OCI-LY1 (cell line): ENCODE results near the gene ARFGAP1.

Source experiments
- H2AFZ ChIP-seq: fragments of 200-600 bp; sonication (generic), shearing (Covaris generic); 2 replicates; pipeline ENCODE4 v1.6.0; 2014; ENCODE audit warnings: antibody characterized with exemption, mild to moderate bottlenecking, low read length
- H3F3A ChIP-seq: fragments of 200-600 bp; sonication (generic), shearing (Covaris generic); 2 replicates; pipeline ENCODE4 v1.6.0; 2014; ENCODE audit warnings: mild to moderate bottlenecking, antibody characterized with exemption, low read length, moderate library complexity; ENCODE audit not compliant: insufficient read depth
- H3K27ac ChIP-seq: fragments of 200-600 bp; sonication (generic); 2 replicates; pipeline ENCODE4 v1.5.1; 2014; ENCODE audit warnings: low read length, mixed run types, mild to moderate bottlenecking, low read depth; ENCODE audit not compliant: poor library complexity, severe bottlenecking
- H3K27me3 ChIP-seq: fragments of 200-600 bp; sonication (generic); 2 replicates; pipeline ENCODE4 v1.6.0; 2014; ENCODE audit warnings: antibody characterized with exemption, mild to moderate bottlenecking, low read length, moderate library complexity; ENCODE audit not compliant: insufficient read depth
- H3K36me3 ChIP-seq: fragments of 200-600 bp; sonication (generic); 2 replicates; pipeline ENCODE4 v1.6.1; 2014; ENCODE audit warnings: mild to moderate bottlenecking, antibody characterized with exemption, low read length, moderate library complexity, mixed read lengths; ENCODE audit not compliant: insufficient read depth
- H3K4me1 ChIP-seq: fragments of 200-600 bp; sonication (generic); 2 replicates; pipeline ENCODE4 v1.5.1; 2014; ENCODE audit warnings: mild to moderate bottlenecking, low read length, moderate library complexity; ENCODE audit not compliant: insufficient read depth, severe bottlenecking
- H3K4me2 ChIP-seq: fragments of 200-600 bp; sonication (generic), shearing (Covaris generic); 2 replicates; pipeline ENCODE4 v1.6.1; 2014; ENCODE audit warnings: low read length
- H3K4me3 ChIP-seq: fragments of 200-600 bp; sonication (generic); 2 replicates; pipeline ENCODE4 v1.5.1; 2014; ENCODE audit warnings: low read length, low read depth, mild to moderate bottlenecking, mixed read lengths; ENCODE audit not compliant: poor library complexity, severe bottlenecking
- H3K79me2 ChIP-seq: fragments of 200-600 bp; shearing (Covaris generic); 2 replicates; pipeline ENCODE4 v1.6.1; 2016; ENCODE audit warnings: mixed run types, low read length, mixed read lengths; ENCODE audit not compliant: insufficient read depth
- H3K9ac ChIP-seq: fragments of 200-600 bp; sonication (generic), shearing (Covaris generic); 2 replicates; pipeline ENCODE4 v1.6.1; 2014; ENCODE audit warnings: mild to moderate bottlenecking, low read length, mixed read lengths
- H3K9me2 ChIP-seq: fragments of 200-600 bp; sonication (generic), shearing (Covaris generic); 2 replicates; pipeline ENCODE4 v1.6.1; 2014; ENCODE audit warnings: low read depth, mild to moderate bottlenecking, low read length, mixed read lengths
- H3K9me3 ChIP-seq: fragments of 200-600 bp; shearing (Covaris generic); 2 replicates; pipeline ENCODE4 v1.6.1; 2014; ENCODE audit warnings: low read length, mixed read lengths
- H4K20me1 ChIP-seq: fragments of 200-600 bp; sonication (generic), shearing (Covaris generic); 2 replicates; pipeline ENCODE4 v1.6.0; 2016; ENCODE audit warnings: mild to moderate bottlenecking, low read length; ENCODE audit not compliant: insufficient read depth
- EZH2 ChIP-seq: fragments of 200-600 bp; sonication (generic), shearing (Covaris generic); IDR thresholded peaks from 2 replicates; pipeline ENCODE4 v1.8.0; 2017; ENCODE audit warnings: borderline replicate concordance, mixed run types, mild to moderate bottlenecking, antibody characterized with exemption, low read length, moderate library complexity, mixed read lengths
- TF ChIP-seq, protein P1 (sequence below): fragments of 200-600 bp; sonication (generic), shearing (Covaris generic); IDR thresholded peaks from 2 replicates; pipeline ENCODE4 v1.5.1; 2017; ENCODE audit warnings: mild to moderate bottlenecking, antibody characterized with exemption, low read length, moderate library complexity, mixed read lengths

ARFGAP1 gene

DNA sequence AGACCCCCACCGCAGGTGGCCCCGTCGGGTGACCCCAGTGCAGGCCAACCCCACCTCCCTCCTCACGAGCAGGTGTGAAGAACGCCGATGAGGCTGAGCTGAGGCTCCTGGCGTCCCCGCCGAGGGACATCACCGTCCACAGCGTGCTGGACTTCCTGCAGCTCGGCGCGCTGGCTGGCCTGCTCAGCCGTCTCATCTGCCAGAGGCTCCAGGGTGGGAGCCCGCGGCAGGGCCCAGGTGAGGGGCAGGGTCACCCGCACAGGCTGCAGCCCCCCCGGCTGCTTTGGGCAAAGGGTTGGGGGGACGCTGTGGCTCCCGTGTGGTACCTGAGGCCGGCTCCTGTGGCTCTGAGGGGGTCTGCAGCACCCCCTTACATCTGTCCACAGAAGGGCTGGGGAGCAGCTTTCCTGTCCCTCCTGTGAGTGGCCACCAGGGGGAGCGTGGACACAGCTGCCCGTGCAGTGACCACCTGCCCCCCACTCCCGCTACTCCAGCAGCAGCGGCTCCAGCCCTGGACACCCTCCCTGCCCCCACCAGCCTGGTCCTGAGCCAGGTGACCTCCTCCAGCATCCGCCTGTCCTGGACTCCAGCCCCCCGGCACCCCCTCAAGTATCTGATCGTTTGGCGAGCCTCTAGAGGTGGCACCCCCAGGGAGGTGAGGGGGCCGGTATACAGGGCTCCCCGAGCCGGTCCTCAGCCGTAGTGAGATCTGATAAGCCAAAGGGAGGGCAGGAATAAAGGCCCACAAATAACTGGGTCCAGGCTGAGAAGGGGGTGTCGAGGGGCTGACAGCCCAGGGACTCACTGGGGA lies 36.9 kb downstream of the ARFGAP1 start:
- Histone ChIP-seq H3F3A (no peaks in the 10 kb centered on the region), H3K9me3 (no peaks in the 10 kb centered on the region), H3K4me3 (no peak overlapping the region), H3K27ac (no peak overlapping the region), H4K20me1 (no peaks in the 10 kb centered on the region), H2AFZ (no peak overlapping the region), H3K79me2 (no peaks in the 10 kb centered on the region), H3K27me3 (no peaks in the 10 kb centered on the region; the same call in 1 of the 2 replicates), H3K4me1 (no peaks in the 10 kb centered on the region), H3K36me3 (no peaks in the 10 kb centered on the region), H3K9me2 (no peaks in the 10 kb centered on the region), H3K9ac (no peak overlapping the region), H3K4me2 (no peak overlapping the region)
- TF ChIP-seq, protein P1, sequence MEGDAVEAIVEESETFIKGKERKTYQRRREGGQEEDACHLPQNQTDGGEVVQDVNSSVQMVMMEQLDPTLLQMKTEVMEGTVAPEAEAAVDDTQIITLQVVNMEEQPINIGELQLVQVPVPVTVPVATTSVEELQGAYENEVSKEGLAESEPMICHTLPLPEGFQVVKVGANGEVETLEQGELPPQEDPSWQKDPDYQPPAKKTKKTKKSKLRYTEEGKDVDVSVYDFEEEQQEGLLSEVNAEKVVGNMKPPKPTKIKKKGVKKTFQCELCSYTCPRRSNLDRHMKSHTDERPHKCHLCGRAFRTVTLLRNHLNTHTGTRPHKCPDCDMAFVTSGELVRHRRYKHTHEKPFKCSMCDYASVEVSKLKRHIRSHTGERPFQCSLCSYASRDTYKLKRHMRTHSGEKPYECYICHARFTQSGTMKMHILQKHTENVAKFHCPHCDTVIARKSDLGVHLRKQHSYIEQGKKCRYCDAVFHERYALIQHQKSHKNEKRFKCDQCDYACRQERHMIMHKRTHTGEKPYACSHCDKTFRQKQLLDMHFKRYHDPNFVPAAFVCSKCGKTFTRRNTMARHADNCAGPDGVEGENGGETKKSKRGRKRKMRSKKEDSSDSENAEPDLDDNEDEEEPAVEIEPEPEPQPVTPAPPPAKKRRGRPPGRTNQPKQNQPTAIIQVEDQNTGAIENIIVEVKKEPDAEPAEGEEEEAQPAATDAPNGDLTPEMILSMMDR = peak; percentile 36; the same call in 1 of the 2 replicates
- no peak for TF ChIP-seq EZH2

DNA sequence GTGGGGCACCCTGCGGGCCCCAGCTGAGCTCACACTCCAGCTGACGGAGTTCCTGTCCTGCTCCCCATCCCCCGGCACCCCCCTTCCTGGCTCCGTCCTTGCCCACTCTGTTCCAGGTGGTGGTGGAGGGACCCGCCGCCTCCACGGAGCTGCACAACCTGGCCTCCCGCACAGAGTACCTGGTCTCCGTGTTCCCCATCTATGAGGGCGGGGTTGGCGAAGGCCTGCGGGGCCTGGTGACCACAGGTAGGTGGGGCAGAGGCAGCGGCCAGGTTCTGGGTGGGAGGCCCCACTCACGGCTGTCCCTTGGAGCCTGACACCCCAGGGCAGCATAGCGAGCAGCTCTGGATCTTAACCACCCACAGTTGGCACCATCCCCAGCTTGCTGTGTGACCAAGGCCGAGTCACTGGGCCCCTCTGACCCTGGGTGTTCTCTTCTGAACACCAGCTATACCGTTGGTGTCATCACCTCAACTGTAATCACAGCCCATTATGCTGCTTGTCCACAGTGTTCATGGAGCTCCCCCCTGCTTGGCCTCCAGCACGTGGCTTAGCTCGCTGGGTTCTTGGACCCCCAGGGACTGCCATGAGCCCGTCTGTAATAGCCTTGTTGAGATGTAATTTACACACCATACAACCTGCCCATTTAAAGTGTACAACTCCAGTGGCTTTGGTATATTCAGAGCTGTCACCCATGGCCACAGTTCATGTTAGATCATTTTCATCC lies 37.8 kb downstream of the ARFGAP1 start:
- TF ChIP-seq, protein P1 = no peak
- TF ChIP-seq EZH2 = no peak
- H3K4me2 ChIP-seq = no peak overlapping the region

DNA sequence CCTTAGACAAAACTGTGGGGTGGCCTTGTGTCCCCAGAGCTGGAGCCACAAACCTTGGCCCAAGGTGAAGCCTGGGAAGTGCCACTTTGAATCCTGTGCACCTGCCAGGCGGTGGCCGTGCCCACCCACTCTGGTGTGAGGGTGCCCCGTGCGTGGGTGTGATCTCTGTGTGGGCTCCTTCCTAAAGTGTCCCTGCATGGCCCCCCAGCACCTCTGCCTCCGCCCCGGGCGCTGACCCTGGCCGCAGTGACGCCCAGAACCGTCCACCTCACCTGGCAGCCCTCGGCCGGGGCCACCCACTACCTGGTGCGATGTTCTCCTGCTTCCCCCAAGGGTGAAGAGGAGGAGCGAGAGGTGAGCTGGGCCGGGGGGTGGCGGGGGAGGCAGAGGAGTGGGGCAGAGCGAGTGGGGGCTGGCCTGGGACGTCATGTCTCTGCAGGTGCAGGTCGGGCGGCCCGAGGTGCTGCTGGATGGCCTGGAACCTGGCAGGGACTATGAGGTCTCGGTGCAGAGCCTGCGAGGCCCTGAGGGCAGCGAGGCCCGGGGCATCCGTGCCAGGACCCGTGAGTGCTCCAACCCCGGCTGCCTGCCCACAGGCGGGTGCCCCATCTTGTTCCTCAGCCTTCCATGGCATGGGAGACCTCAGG lies 38.7 kb downstream of the ARFGAP1 start:
- no peaks in the 10 kb centered on the region; the same call in 1 of the 2 replicates for H3K27me3 ChIP-seq
- no peaks in the 10 kb centered on the region for H3K9me2 ChIP-seq
- H3K27ac ChIP-seq = no peak overlapping the region
- H4K20me1 ChIP-seq = no peaks in the 10 kb centered on the region
- no peak overlapping the region for H3K4me2 ChIP-seq
- H3K9me3 ChIP-seq = no peaks in the 10 kb centered on the region
- H3K79me2 ChIP-seq = no peaks in the 10 kb centered on the region
- no peak overlapping the region for H3K9ac ChIP-seq
- H2AFZ ChIP-seq = no peak overlapping the region
- H3K4me3 ChIP-seq = no peak overlapping the region
- H3K4me1 ChIP-seq = no peaks in the 10 kb centered on the region
- no peaks in the 10 kb centered on the region for H3K36me3 ChIP-seq
- H3F3A ChIP-seq = no peaks in the 10 kb centered on the region
- no peak for TF ChIP-seq EZH2
- TF ChIP-seq, protein P1 = no peak

More for the DNA sequence above, 37.8 kb downstream of the ARFGAP1 start:
- Histone ChIP-seq H3K79me2 (no peaks in the 10 kb centered on the region), H3K27me3 (no peaks in the 10 kb centered on the region; the same call in 1 of the 2 replicates), H3K4me1 (no peaks in the 10 kb centered on the region), H3K27ac (no peak overlapping the region), H3K36me3 (no peaks in the 10 kb centered on the region), H3K9me3 (no peaks in the 10 kb centered on the region), H3K9ac (no peak overlapping the region), H3F3A (no peaks in the 10 kb centered on the region), H4K20me1 (no peaks in the 10 kb centered on the region), H3K9me2 (no peaks in the 10 kb centered on the region), H2AFZ (no peak overlapping the region), H3K4me3 (no peak overlapping the region)
